ENCODE results near the gene FSTL5.

GRCh38 chr4:161799710-161800109 lies 364.1 kb downstream of the FSTL5 start:
- no peak for TF ChIP-seq SIN3A (IDR thresholded peaks at IDR 0.05; ENCODE audit: borderline replicate concordance, insufficient read depth, low read length)
- no peak for TF ChIP-seq POLR2AphosphoS5 (IDR thresholded peaks at IDR 0.05; ENCODE audit: low read depth, low read length)
